Stimulated activated CD8-positive, alpha-beta memory T cell treated with anti-CD3 and anti-CD28 coated beads, Interleukin-15, amount 100 ng/mL, for 4 hours (primary cell): ENCODE data around the gene SPANXN4.

ENCODE experiments used
- DNase-seq, 2 donors: peaks; one replicate each; pipeline ENCODE4 v3.0.0-alpha.2; 2020; ENCODE audit warnings: low read depth in 2 of 2

SPANXN4 gene, protein sequence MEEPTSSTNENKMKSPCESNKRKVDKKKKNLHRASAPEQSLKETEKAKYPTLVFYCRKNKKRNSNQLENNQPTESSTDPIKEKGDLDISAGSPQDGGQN

GRCh38 chrX:143025628-143026027, at the start of gene SPANXN4:
SPANXN4 (plus strand) TSS chrX:143025928; CDS start chrX:143026015, 87 bp downstream.
- DNase-seq, result no peak

GRCh38 chrX:142977128-142977914, 48.4 kb upstream of the SPANXN4 start:
- no peak for DNase-seq

DNA sequence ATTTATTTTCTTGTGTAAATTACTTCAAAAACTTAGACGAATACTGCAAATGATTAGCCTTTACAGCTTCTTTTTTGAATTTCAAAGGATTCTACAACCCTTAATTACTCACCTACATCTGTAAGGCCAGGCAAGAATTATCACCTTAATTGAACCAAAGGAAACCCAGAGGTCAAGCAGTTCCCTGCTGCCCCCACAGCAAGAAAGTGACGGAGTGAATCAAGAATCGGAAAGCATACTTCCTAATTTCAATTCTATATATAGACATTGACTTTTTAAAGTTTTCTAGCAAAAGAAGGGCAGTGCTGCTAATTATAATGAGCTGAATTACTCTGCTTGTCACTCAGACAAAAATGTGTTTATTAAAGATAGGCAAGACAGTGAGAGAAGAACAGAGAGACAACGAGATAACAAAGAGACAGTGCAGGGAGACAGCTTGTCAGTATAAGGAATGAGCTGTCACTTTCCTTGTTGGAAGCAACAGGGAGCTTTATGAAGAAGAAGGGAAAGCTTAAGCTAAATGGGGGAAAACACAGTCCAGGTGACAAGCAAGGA, 47.5 kb upstream of the SPANXN4 start:
- DNase-seq, result no peak

DNA sequence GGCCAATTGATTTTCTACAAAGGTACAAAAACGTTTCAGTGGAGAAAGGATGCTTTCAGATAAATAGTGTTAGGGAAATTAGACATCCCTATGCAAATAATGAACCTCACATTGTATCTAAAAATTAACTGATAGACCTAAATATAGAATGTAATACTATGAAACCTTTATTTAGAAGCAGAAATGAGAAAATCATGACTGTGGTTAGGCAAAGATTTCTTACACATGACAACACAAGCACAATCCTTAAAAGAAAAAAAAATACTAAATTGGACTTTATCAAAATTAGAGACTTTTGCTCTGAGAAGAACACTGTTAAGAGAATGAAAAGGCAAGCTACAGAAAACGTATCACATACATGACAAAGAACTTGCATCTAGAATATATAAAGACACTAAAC, 43.0 kb upstream of the SPANXN4 start:
- DNase-seq, result no peak

DNA sequence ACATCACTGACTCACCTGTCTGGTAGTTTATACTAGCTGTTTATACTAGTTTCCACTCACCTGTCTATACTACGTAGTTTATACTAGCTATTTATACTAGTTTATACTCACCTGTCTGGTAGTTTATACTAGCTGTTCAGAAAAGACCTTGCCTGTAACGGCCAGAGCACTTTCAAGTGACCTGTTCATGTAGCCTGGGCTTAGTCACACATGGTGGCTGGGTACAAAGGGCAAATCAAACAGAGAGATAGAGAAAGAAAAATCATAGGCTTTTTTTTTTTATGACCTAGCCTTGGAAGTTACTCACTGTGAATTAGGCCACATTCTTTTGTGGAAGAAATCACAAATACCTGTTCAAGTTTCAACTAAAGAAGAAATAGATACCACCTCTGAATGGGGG, 30.7 kb upstream of the SPANXN4 start:
- no peak for DNase-seq

DNA sequence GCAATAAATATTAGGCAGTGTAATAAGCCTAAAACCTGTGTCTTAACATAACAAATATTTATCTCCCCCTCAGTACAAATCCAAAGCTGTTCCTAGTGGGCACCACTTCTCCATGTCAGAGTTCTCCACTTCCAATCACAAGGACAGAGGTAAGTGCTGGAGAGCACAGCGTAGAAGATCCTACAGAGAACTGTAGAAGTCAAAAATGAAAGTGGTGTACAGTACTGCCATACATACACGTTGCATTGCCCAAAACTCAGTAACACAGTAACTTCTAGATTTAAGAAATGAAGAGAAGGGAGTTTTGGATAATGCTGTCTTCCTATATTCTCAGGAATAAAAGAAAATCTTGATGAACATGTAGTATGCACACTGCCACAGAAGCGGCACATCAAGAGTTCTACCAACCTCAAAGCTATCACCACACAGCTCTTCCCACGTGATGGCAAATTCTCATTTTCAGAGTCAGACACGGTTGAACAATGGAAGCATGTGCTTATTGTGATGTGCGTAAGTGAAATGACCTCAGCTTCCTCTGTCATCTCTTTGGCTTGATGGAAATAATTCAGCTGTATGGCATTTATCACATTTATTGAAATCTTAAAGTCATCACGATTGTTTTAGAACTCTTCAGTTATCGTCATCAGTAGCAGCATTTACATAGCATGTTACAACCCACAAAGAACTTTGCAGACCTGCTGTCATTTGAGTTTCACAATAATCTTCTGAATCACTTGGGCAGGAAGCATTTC, 27.1 kb upstream of the SPANXN4 start:
- DNase-seq, result no peak

GRCh38 chrX:142999199-142999701, 26.5 kb upstream of the SPANXN4 start:
- DNase-seq, result no peak

GRCh38 chrX:143002206-143002605, 23.5 kb upstream of the SPANXN4 start:
- DNase-seq, result no peak

GRCh38 chrX:143017272-143017671, 8.5 kb upstream of the SPANXN4 start:
- DNase-seq, result no peak

GRCh38 chrX:143027275-143027674, 1.5 kb downstream of the SPANXN4 start:
- DNase-seq, result no peak

DNA sequence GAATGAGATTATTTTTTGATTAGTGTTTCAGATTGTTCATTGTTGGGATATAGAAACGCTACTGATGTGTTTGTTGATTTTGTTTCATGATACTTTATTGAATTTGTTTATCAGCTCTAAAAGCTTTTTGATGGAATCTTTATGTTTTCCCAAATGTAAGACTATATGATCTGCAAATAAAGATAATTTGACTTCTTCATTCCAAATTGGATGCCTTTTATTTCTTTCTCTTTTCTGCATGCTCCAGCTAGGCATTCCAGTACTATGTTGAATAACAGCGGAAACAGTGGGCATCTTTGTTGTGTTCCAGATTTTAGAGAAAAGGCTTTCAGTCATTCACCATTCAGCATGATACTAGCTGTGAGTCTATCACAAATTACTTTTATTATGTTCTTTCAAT, 21.8 kb downstream of the SPANXN4 start:
- DNase-seq, result no peak

- no peak for DNase-seq
Measured at GRCh38 chrX:143058120-143058519, 32.4 kb downstream of the SPANXN4 start.

DNA sequence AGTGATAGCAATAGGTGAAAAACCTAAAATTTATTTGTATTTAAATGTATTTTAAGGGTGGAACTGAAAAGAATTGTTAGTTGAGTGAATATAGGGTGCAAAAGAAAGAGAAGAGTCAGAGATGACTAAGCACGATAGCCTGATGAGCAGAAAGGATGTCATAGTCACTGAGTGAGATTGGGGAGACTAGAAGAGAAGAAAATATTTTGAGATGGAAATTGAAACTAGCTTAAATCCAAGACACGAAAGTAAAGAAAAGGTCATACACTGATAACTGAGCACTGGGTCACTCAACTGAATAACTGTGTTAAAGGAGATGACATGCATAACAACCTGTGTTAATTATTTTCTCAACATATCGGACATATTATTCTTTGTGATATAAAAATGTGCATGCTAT, 55.5 kb downstream of the SPANXN4 start:
- DNase-seq, result no peak

DNA sequence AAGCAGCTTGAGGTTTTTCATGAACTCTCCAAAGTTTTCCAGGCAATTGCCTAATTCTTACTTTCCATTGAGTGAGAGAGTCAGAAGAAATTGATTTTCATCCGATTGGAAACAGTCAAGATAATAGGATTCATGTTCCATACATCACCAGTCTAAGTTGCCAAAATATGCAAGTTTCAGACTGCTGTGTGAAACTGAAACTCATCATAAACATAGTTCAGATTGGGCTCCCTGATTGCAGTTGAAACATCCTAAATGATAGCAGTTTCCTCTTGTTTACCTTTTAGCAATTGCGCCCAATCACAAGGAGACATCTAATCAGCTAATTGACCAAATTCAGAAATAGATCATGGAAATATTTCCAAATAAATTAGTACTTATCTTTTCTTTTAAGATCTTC, 56.8 kb downstream of the SPANXN4 start:
- no peak for DNase-seq
